GM13977 (cell line): Measurements from ENCODE around the gene OBSCN.

ENCODE experiments used
- DNase-seq: peaks from one replicate; pipeline ENCODE4 v3.0.0; 2012; ENCODE audit warnings: low spot score
- CTCF ChIP-seq: IDR thresholded peaks from 2 replicates; pipeline ENCODE4 v1.5.1; 2012; ENCODE audit warnings: mild to moderate bottlenecking, control low read depth; ENCODE audit not compliant: insufficient read depth; ENCODE audit errors: extremely low read depth, missing control alignments
- in situ Hi-C: fragments of 300-500 bp; cut with MboI; formaldehyde crosslinking; loops from one replicate; pipeline ENCODE4 v1.12.0; 2022; ENCODE audit warnings: low sequenced_read_pairs, low pct_unique_long_range_greater_than_20kb, mixed read lengths, inconsistent platforms; ENCODE audit not compliant: unreplicated experiment

OBSCN gene

GRCh38 chr1:228393811-228394570 is 186.1 kb downstream of the OBSCN start:
- DNase-seq = no peak
- no peak for TF ChIP-seq CTCF
- in situ Hi-C loops = no loop called here

GRCh38 chr1:228394571-228395394 is 186.9 kb downstream of the OBSCN start:
- in situ Hi-C loops = no loop called here
- no peak for TF ChIP-seq CTCF
- DNase-seq = no peak

- no peak for DNase-seq
- in situ Hi-C loops = no loop called here
- TF ChIP-seq CTCF = no peak
Measured at GRCh38 chr1:228396770-228397662, 189.2 kb downstream of the OBSCN start.

- no peak for TF ChIP-seq CTCF
- in situ Hi-C loops = no loop called here
- no peak for DNase-seq
Measured at GRCh38 chr1:228397966-228398365, 190.1 kb downstream of the OBSCN start.

- DNase-seq = no peak
- in situ Hi-C loops = no loop called here
- no peak for TF ChIP-seq CTCF
Measured at GRCh38 chr1:228398741-228399461, 191.1 kb downstream of the OBSCN start.
